ENCODE measurements around the gene LYZL4.

Gene LYZL4

DNA sequence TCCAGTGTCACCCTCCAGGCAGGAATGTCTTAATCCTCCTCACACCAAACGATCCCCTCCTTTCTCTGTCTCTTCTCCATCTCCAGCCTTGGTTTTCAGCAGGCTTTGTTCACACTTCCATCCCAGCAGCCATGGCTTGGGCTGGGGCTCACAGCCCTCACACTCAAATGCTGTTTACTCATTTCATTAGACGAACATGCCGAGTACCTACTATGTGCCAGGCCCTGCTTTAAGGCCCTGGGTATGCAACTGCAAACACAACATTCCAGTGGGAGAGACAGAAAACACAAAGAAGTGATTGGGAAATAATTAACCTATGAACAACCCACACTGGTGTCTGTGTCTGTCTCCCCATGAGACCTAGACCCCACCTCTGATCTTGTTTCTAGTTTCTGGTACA lies 43.9 kb downstream of the LYZL4 start:
- DNase-seq (ENCODE audit: low read depth in 1 of 2, low spot score in 1 of 2): no peak
- H3K27ac ChIP-seq (replicated peaks): no peak overlapping the region
- TF ChIP-seq GABPA (IDR thresholded peaks at IDR 0.05; ENCODE audit: low read depth) (no peak), POLR2AphosphoS5 (IDR thresholded peaks at IDR 0.05; ENCODE audit: low read depth) (no peak), SPI1 (IDR thresholded peaks at IDR 0.05; ENCODE audit: borderline replicate concordance, low read depth) (no peak)
- TF ChIP-seq, protein P1, sequence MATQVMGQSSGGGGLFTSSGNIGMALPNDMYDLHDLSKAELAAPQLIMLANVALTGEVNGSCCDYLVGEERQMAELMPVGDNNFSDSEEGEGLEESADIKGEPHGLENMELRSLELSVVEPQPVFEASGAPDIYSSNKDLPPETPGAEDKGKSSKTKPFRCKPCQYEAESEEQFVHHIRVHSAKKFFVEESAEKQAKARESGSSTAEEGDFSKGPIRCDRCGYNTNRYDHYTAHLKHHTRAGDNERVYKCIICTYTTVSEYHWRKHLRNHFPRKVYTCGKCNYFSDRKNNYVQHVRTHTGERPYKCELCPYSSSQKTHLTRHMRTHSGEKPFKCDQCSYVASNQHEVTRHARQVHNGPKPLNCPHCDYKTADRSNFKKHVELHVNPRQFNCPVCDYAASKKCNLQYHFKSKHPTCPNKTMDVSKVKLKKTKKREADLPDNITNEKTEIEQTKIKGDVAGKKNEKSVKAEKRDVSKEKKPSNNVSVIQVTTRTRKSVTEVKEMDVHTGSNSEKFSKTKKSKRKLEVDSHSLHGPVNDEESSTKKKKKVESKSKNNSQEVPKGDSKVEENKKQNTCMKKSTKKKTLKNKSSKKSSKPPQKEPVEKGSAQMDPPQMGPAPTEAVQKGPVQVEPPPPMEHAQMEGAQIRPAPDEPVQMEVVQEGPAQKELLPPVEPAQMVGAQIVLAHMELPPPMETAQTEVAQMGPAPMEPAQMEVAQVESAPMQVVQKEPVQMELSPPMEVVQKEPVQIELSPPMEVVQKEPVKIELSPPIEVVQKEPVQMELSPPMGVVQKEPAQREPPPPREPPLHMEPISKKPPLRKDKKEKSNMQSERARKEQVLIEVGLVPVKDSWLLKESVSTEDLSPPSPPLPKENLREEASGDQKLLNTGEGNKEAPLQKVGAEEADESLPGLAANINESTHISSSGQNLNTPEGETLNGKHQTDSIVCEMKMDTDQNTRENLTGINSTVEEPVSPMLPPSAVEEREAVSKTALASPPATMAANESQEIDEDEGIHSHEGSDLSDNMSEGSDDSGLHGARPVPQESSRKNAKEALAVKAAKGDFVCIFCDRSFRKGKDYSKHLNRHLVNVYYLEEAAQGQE (IDR thresholded peaks at IDR 0.05; ENCODE audit: insufficient replicate concordance, low read depth): no peak
- TF ChIP-seq, protein P2, sequence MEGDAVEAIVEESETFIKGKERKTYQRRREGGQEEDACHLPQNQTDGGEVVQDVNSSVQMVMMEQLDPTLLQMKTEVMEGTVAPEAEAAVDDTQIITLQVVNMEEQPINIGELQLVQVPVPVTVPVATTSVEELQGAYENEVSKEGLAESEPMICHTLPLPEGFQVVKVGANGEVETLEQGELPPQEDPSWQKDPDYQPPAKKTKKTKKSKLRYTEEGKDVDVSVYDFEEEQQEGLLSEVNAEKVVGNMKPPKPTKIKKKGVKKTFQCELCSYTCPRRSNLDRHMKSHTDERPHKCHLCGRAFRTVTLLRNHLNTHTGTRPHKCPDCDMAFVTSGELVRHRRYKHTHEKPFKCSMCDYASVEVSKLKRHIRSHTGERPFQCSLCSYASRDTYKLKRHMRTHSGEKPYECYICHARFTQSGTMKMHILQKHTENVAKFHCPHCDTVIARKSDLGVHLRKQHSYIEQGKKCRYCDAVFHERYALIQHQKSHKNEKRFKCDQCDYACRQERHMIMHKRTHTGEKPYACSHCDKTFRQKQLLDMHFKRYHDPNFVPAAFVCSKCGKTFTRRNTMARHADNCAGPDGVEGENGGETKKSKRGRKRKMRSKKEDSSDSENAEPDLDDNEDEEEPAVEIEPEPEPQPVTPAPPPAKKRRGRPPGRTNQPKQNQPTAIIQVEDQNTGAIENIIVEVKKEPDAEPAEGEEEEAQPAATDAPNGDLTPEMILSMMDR (IDR thresholded peaks at IDR 0.05; ENCODE audit: insufficient read depth, low read length): no peak
- no peaks in the 10 kb centered on the region for H3K27me3 ChIP-seq (ENCODE audit: insufficient read depth, poor library complexity, severe bottlenecking)
- H3K4me3 ChIP-seq (replicated peaks; ENCODE audit: insufficient read depth, low read length): no peak overlapping the region

DNA sequence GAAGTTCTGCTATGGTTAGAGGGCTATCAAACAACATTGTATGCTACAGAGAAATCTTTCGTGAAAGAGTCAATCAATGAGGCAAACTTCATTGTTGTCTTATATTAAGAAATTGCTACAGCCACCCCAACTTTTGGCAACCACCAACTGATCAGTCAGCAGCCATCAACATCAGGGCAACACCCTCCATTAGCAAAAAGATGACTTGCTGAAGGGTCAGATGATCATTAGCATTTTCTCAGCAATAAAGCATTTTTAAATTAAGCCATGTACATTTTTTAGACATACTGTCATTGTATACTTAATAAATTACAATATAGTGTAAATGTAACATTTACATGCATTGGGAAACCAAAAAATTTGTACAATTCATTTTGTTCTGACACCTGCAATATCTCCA lies 53.1 kb downstream of the LYZL4 start:
- Histone ChIP-seq H3K4me3 (replicated peaks; ENCODE audit: insufficient read depth, low read length) (no peak overlapping the region), H3K27me3 (ENCODE audit: insufficient read depth, poor library complexity, severe bottlenecking) (no peaks in the 10 kb centered on the region), H3K27ac (replicated peaks) (no peak overlapping the region)
- no peak for DNase-seq (ENCODE audit: low read depth in 1 of 2, low spot score in 1 of 2)
- TF ChIP-seq, protein P2 (IDR thresholded peaks at IDR 0.05; ENCODE audit: insufficient read depth, low read length): no peak
- no peak for TF ChIP-seq POLR2AphosphoS5 (IDR thresholded peaks at IDR 0.05; ENCODE audit: low read depth)
- no peak for TF ChIP-seq SPI1 (IDR thresholded peaks at IDR 0.05; ENCODE audit: borderline replicate concordance, low read depth)
- TF ChIP-seq GABPA (IDR thresholded peaks at IDR 0.05; ENCODE audit: low read depth): no peak
- TF ChIP-seq, protein P1 (IDR thresholded peaks at IDR 0.05; ENCODE audit: insufficient replicate concordance, low read depth): no peak

DNA sequence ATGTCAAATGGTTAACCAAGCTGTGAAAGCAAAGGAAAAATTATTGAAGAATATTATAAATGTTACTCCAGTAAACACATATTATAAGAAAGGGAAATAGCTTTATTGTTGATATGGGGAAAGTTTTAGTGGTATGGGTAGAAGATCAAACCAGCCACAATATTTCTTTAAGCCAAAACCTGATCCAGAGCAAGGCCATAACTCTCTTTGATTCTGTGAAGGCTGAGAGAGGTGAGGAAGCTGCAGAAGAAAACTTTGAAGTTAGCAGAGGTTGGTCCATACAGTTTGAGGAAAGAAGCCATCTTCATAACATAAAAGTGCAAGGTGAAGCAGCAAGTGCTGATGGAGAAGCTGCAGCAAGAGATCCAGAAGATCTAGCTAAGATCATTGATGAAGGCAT lies 54.8 kb downstream of the LYZL4 start:
- no peak for DNase-seq (ENCODE audit: low read depth in 1 of 2, low spot score in 1 of 2)
- Histone ChIP-seq H3K27me3 (ENCODE audit: insufficient read depth, poor library complexity, severe bottlenecking) (no peaks in the 10 kb centered on the region), H3K4me3 (replicated peaks; ENCODE audit: insufficient read depth, low read length) (no peak overlapping the region), H3K27ac (replicated peaks) (no peak overlapping the region)
- no peak for TF ChIP-seq SPI1 (IDR thresholded peaks at IDR 0.05; ENCODE audit: borderline replicate concordance, low read depth)
- no peak for TF ChIP-seq POLR2AphosphoS5 (IDR thresholded peaks at IDR 0.05; ENCODE audit: low read depth)
- TF ChIP-seq GABPA (IDR thresholded peaks at IDR 0.05; ENCODE audit: low read depth): no peak
- TF ChIP-seq, protein P1 (IDR thresholded peaks at IDR 0.05; ENCODE audit: insufficient replicate concordance, low read depth): no peak
- TF ChIP-seq, protein P2 (IDR thresholded peaks at IDR 0.05; ENCODE audit: insufficient read depth, low read length): no peak
